Epithelial cell of esophagus (primary cell): ENCODE measurements around the gene CSRP3.
"Not testable (repeated sequence)": the region's sequence is repeated elsewhere in the genome, so short reads cannot be mapped to it uniquely, and the experiment has no call there.

Experiments used
- DNase-seq: peaks from one replicate; pipeline ENCODE4 v3.0.0; 2010; ENCODE audit warnings: low read depth
- H3K4me3 ChIP-seq: 2 replicates; pipeline ENCODE4 v1.5.1; 2011; ENCODE audit warnings: mild to moderate bottlenecking, low read length, control low read depth
- TF ChIP-seq, protein P1 (sequence below): IDR thresholded peaks from 2 replicates; pipeline ENCODE4 v1.5.1; 2011; ENCODE audit warnings: low read depth, mild to moderate bottlenecking, low read length, control low read depth, inconsistent platforms; ENCODE audit not compliant: insufficient read depth; ENCODE audit errors: missing control alignments

The CSRP3 gene

DNA sequence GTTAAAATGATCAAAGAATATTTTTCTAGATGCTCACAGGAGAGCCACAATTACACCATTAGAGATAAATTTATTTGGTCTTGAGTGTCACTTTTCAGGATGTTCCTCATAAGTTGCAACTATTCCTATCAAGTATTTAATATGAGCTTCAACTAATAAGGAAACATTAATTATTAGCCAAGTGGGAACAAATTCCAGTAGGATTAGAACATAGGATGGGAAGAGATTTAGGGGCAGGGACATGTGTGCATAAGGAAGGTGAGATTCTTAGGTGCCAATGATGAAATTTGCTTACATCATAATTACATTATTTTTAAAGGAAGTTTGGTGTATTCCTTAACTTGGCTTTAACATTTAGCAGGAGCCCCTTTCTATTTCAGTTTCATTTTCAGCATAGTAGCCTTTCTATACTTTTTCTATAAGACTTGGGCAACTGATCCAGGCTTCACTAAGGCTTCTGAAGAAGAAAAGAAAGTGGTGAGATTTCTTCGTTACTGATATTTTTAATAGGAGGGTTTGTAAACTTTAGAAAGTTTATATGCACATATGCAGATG is 38.8 kb downstream of the CSRP3 start:
- no peak for DNase-seq
- H3K4me3 ChIP-seq, result no peak overlapping the region
- TF ChIP-seq, protein P1, sequence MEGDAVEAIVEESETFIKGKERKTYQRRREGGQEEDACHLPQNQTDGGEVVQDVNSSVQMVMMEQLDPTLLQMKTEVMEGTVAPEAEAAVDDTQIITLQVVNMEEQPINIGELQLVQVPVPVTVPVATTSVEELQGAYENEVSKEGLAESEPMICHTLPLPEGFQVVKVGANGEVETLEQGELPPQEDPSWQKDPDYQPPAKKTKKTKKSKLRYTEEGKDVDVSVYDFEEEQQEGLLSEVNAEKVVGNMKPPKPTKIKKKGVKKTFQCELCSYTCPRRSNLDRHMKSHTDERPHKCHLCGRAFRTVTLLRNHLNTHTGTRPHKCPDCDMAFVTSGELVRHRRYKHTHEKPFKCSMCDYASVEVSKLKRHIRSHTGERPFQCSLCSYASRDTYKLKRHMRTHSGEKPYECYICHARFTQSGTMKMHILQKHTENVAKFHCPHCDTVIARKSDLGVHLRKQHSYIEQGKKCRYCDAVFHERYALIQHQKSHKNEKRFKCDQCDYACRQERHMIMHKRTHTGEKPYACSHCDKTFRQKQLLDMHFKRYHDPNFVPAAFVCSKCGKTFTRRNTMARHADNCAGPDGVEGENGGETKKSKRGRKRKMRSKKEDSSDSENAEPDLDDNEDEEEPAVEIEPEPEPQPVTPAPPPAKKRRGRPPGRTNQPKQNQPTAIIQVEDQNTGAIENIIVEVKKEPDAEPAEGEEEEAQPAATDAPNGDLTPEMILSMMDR, result no peak

DNA sequence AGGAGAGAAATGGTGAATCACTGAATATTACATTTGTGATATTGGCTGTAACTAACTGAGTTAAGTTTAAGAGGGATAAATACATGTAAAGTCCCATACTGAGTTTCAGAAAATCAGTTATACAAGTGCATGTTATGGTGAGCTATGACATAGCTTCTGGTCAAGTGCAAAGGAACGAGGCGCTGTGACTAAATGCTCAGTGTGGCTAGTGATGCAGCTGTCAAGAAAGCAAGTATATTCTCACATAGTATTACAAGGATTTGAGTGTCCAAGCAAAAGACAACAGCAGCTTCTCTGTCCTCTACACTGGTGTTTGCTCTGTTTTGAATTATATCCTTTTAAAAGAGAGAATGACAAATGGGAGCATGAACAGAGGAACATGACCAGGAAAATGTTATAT is 40.1 kb downstream of the CSRP3 start:
- H3K4me3 ChIP-seq, result no peak overlapping the region
- no peak for DNase-seq
- TF ChIP-seq, protein P1, result no peak

DNA sequence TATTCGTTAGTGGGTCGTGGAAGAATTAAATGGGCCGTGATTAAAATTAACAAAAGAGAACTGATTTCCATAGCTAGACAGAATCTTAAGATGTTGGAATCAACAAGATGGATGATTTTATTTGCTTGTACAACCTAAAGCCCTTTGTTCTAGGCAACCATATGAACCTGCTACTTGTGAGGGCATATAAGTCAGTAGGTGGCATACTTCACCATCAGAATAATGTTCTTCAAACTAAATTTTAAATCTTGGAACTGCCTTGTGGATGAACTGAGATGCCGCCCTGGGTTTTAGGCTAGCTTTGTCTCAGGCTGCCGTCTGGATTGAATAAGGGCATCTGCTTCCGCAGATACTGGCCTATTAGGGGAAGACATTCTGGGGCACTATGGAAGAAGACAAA is 40.9 kb downstream of the CSRP3 start:
- TF ChIP-seq, protein P1, result no peak
- H3K4me3 ChIP-seq, result no peak overlapping the region
- DNase-seq, result peak; percentile 19

DNA sequence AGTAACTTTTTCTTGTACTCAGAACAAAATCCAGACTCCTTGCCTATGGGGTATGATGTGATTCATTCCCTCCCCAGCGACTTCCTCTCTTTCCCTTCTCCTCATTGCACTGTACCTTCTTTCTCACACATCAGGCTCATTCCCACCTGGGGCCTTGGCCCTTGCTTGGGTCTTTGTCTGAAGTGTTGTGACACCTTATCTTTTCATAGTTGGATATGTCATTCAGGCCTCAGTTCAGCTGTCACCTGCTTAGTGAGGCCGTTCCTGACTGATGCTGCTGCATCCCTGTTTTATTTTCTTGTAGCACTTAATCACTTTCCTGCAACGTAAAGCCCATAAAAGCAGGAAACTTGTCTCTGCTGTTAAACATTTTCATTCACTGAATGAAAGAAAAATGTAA is 44.9 kb downstream of the CSRP3 start:
- DNase-seq, result no peak
- H3K4me3 ChIP-seq, result no peak overlapping the region
- TF ChIP-seq, protein P1, result no peak

DNA sequence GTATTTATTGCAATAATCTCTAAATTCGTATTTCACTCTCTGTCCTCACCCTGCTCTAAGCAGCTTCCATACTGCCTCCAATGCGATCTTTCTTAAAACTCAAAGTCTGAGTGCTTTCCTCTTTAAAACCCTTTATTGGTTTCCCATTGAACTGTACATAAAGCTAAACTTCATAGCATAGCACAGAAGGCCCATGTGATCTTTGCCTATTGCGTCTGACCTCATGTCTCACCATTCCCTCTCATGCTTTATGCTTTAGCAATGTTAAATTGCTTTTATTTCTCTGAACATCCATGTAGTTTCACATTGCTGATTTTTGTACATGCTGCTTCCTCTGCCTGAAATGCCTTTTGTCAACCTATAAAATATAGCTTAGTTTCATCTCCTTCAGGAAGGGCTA is 56.5 kb downstream of the CSRP3 start:
- no peak for DNase-seq
- no peak overlapping the region for H3K4me3 ChIP-seq
- TF ChIP-seq, protein P1, result no peak

DNA sequence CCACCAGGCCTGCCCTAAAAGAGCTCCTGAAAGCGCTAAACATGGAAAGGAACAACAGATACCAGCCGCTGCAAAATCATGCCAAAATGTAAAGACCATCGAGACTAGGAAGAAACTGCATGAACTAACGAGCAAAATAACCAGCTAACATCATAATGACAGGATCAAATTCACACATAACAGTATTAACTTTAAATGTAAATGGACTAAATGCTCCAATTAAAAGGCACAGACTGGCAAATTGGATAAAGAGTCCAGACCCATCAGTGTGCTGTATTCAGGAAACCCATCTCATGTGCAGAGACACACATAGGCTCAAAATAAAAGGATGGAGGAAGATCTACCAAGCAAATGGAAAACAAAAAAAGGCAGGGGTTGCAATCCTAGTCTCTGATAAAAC is 64.9 kb downstream of the CSRP3 start:
- H3K4me3 ChIP-seq, DNase-seq: not testable (repeated sequence)

DNA sequence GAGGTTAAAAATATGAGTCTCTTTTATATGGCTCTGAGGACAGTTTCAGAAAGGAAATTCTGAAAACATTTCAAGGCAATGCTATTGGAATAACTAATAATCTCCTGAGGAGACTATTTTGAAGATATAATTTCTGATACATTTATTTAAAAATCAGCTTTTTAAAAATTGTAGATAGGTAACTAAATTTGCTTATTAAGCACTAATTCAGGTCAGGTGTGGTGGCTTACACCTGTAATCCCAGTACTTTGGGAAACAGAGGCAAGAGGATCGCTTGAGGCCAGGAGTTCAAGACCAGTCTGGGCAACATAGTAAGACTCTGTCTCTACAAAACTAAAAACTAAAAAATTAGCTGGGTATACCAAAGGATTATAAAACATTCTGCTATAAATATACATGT is 67.8 kb downstream of the CSRP3 start:
- no peak overlapping the region for H3K4me3 ChIP-seq
- TF ChIP-seq, protein P1, result no peak
- DNase-seq, result no peak
